ENCODE results near the gene C6orf141. TPM values are rescaled to one million over a fixed set of nuclear protein-coding genes. Genes with fewer than 3 reads are reported as not detected.
"Not testable (repeated sequence)": the region's sequence is repeated elsewhere in the genome, so short reads cannot be mapped to it uniquely, and the experiment has no call there.

Gene C6orf141
- total and polyA plus RNA-seq, 2 of the 13 experiments (the other 11 are each of a cell fraction or from before 2014, with no cell fraction given): 0.07 TPM; not detected in 1

GRCh38 chr6:49582529-49582928 lies 32.1 kb downstream of the C6orf141 start:
- Histone ChIP-seq H3K27me3 (ENCODE audit: control insufficient read depth in 1 of 2, insufficient read depth in 2 of 2, low read length in 2 of 2) (no peaks in the 10 kb centered on the region), H3K4me1 (ENCODE audit: insufficient read depth, low read length) (no peaks in the 10 kb centered on the region), H3K36me3 (replicated peaks in 1 of 2; ENCODE audit: control insufficient read depth in 1 of 2, insufficient read depth in 2 of 2, low read length in 2 of 2) (no peaks in the 10 kb centered on the region), H4K20me1 (ENCODE audit: insufficient read depth, low read length) (no peaks in the 10 kb centered on the region), H3K79me2 (ENCODE audit: insufficient read depth, low read length) (no peaks in the 10 kb centered on the region), H3K9ac (ENCODE audit: insufficient read depth, low read depth, low read length) (no peak overlapping the region), H3K27ac (ENCODE audit: extremely low read length, insufficient read depth, low read length) (no peak overlapping the region), H3K4me2 (ENCODE audit: low read depth, low read length) (no peak overlapping the region), H2AFZ (ENCODE audit: low read length) (no peak overlapping the region), H3K9me3 (ENCODE audit: low read length) (no peaks in the 10 kb centered on the region), H3K4me3 (replicated peaks in 1 of 3; ENCODE audit: insufficient read depth in 1 of 3, low read depth in 2 of 3, low read length in 3 of 3) (no peak overlapping the region)
- 58% methylated on average over 1 of the region's 1 CpG for WGBS (ENCODE audit: low lambda C conversion rate)
- TF ChIP-seq ZNF121 (CRISPR knock-in tag; IDR thresholded peaks at IDR 0.05): no peak
- TF ChIP-seq CENPT (CRISPR knock-in tag; IDR thresholded peaks at IDR 0.05; ENCODE audit: low read depth): no peak
- no peak for TF ChIP-seq ETV6 (CRISPR knock-in tag; conservative IDR thresholded peaks at IDR 0.05)
- no peak for TF ChIP-seq ZNF383 (CRISPR knock-in tag; IDR thresholded peaks at IDR 0.05; ENCODE audit: borderline replicate concordance)
- TF ChIP-seq ZKSCAN5 (CRISPR knock-in tag; IDR thresholded peaks at IDR 0.05): no peak
- no peak for TF ChIP-seq TFE3 (CRISPR knock-in tag; IDR thresholded peaks at IDR 0.05)
- TF ChIP-seq GRHL1 (CRISPR knock-in tag; conservative IDR thresholded peaks at IDR 0.05): no peak
- ATAC-seq: no peak
- intact Hi-C loops (cut with micrococcal nuclease; ENCODE audit: unreplicated experiment) (no loop called here), in situ Hi-C loops (cut with HindIII; ENCODE audit: extremely low pct_ligation_motif_present, low pct_unique_long_range_greater_than_20kb) (no loop called here)
- ChIA-PET POLR2A (no interaction called here), CTCF (ENCODE audit: low intra/inter-chr PET ratio, low total read pairs) (no interaction called here)
- DNase-seq (ENCODE audit: low spot score): no peak
- FAIRE-seq: no peak
- no TSS peak for BruUV-seq (replicated peaks)

- H3K9me3 ChIP-seq (ENCODE audit: low read length); H3K4me3 ChIP-seq (replicated peaks in 1 of 3; ENCODE audit: insufficient read depth in 1 of 3, low read depth in 2 of 3, low read length in 3 of 3); H2AFZ ChIP-seq (ENCODE audit: low read length); in situ Hi-C loops (cut with HindIII; ENCODE audit: extremely low pct_ligation_motif_present, low pct_unique_long_range_greater_than_20kb); H3K27ac ChIP-seq (ENCODE audit: extremely low read length, insufficient read depth, low read length); H3K79me2 ChIP-seq (ENCODE audit: insufficient read depth, low read length); H4K20me1 ChIP-seq (ENCODE audit: insufficient read depth, low read length); H3K4me2 ChIP-seq (ENCODE audit: low read depth, low read length); POLR2A ChIA-PET; H3K36me3 ChIP-seq (replicated peaks in 1 of 2; ENCODE audit: control insufficient read depth in 1 of 2, insufficient read depth in 2 of 2, low read length in 2 of 2); H3K4me1 ChIP-seq (ENCODE audit: insufficient read depth, low read length); H3K9ac ChIP-seq (ENCODE audit: insufficient read depth, low read depth, low read length); CTCF ChIA-PET (ENCODE audit: low intra/inter-chr PET ratio, low total read pairs); FAIRE-seq; BruUV-seq (replicated peaks); intact Hi-C loops (cut with micrococcal nuclease; ENCODE audit: unreplicated experiment); ATAC-seq; DNase-seq (ENCODE audit: low spot score); H3K27me3 ChIP-seq (ENCODE audit: control insufficient read depth in 1 of 2, insufficient read depth in 2 of 2, low read length in 2 of 2): not testable (repeated sequence)
- WGBS (ENCODE audit: low lambda C conversion rate): 49% methylated on average over 5 of the region's 5 CpGs
These were observed 36.8 kb downstream of the C6orf141 start for GRCh38 chr6:49587262-49587661.

Data from HepG2 (cell line).